Measurements from ENCODE around the gene SYT3. TPM values are rescaled to one million over a fixed set of nuclear protein-coding genes. Genes with fewer than 3 reads are reported as not detected.
"Not testable (repeated sequence)": the region's sequence is repeated elsewhere in the genome, so short reads cannot be mapped to it uniquely, and the experiment has no call there.

Gene SYT3
- total RNA-seq, 1 donor from 2014 or later, result not detected

DNA sequence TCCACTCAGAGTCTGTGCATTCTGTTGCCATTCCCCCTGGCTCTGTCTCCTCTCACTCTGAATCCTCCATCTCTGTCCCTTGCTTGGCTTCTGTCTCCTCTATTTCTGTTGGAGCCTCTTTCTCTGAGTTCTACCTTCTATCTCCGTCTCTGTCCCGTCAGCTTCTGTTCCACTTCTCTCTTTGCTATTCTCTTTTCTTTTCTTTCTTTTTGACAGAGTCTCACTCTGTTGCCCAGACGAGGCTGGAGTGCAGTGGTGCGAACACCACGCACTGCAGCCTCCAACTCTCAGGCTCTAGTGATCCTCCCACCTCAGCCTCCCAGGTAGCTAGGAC, 37.6 kb downstream of the SYT3 start:
- H3K36me3 Mint-ChIP-seq (ENCODE audit: low read depth), result no peaks in the 10 kb centered on the region
- H3K9me3 Mint-ChIP-seq, result peaks cover under 1% of the 10 kb centered on the region
- DNase-seq (ENCODE audit: low spot score), result no peak
- no peaks in the 10 kb centered on the region for H3K4me1 Mint-ChIP-seq (ENCODE audit: low read depth)
- H3K27me3 Mint-ChIP-seq (ENCODE audit: insufficient read depth), result peaks cover 19% of the 10 kb centered on the region
- H3K27ac Mint-ChIP-seq, result no peak overlapping the region
- intact Hi-C loops (cut with micrococcal nuclease), result no loop called here
- H3K4me3 Mint-ChIP-seq, result no peak overlapping the region

DNA sequence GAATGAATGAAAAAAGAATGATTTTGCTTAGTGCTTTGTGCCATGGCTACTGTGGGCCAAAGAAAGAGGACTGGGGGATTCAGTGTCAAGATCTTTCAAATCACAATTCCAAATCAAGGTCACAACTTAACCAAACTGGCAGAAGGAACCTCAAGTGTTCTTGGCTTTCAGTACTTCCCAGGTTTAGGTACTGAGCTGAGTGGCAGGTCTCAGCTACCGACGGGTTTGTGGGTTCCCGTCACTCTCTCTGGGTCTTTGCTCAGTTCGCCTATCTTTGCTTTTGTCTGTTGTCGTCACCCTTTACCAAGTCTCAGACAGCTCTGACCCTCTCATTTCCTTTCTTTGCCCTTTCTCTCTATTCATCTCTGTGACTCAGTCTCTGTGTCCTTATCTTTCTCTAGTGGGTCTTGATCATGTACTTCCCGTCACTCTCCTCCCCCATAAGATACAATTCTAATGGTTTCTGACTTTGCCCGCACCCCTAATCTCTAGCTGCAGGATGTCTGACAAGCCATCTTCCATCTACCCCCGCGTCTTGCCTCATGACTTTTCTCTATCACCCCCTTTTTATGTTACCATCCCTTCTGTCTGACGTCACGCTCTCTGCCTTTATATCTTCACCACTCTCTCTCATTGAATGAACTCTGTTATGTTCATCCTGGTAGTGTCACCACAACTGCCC, 38.1 kb downstream of the SYT3 start:
- H3K9me3 Mint-ChIP-seq, result no peaks in the 10 kb centered on the region
- peaks cover 19% of the 10 kb centered on the region for H3K27me3 Mint-ChIP-seq (ENCODE audit: insufficient read depth)
- intact Hi-C loops (cut with micrococcal nuclease), result no loop called here
- no peak for DNase-seq (ENCODE audit: low spot score)
- no peak overlapping the region for H3K27ac Mint-ChIP-seq
- no peaks in the 10 kb centered on the region for H3K4me1 Mint-ChIP-seq (ENCODE audit: low read depth)
- no peak overlapping the region for H3K4me3 Mint-ChIP-seq
- no peaks in the 10 kb centered on the region for H3K36me3 Mint-ChIP-seq (ENCODE audit: low read depth)

GRCh38 chr19:50599427-50599826, 40.3 kb downstream of the SYT3 start:
- Mint-ChIP-seq H3K9me3 (no peaks in the 10 kb centered on the region), H3K4me1 (ENCODE audit: low read depth) (no peaks in the 10 kb centered on the region), H3K27me3 (ENCODE audit: insufficient read depth) (peaks cover 15% of the 10 kb centered on the region), H3K36me3 (ENCODE audit: low read depth) (no peaks in the 10 kb centered on the region), H3K27ac (no peak overlapping the region), H3K4me3 (no peak overlapping the region)
- DNase-seq (ENCODE audit: low spot score), result no peak
- intact Hi-C loops (cut with micrococcal nuclease), result no loop called here

GRCh38 chr19:50590191-50590590, 49.5 kb downstream of the SYT3 start:
- H3K4me3 Mint-ChIP-seq, result no peak overlapping the region
- no peak overlapping the region for H3K27ac Mint-ChIP-seq
- no peaks in the 10 kb centered on the region for H3K4me1 Mint-ChIP-seq (ENCODE audit: low read depth)
- H3K36me3 Mint-ChIP-seq (ENCODE audit: low read depth), result no peaks in the 10 kb centered on the region
- intact Hi-C loops (cut with micrococcal nuclease), result no loop called here
- DNase-seq (ENCODE audit: low spot score), result no peak
- H3K27me3 Mint-ChIP-seq (ENCODE audit: insufficient read depth), result peaks cover 9% of the 10 kb centered on the region
- no peaks in the 10 kb centered on the region for H3K9me3 Mint-ChIP-seq

GRCh38 chr19:50581795-50582660, 57.7 kb downstream of the SYT3 start:
- DNase-seq (ENCODE audit: low spot score); H3K27ac Mint-ChIP-seq; H3K4me1 Mint-ChIP-seq (ENCODE audit: low read depth); H3K9me3 Mint-ChIP-seq; H3K36me3 Mint-ChIP-seq (ENCODE audit: low read depth); intact Hi-C loops (cut with micrococcal nuclease); H3K27me3 Mint-ChIP-seq (ENCODE audit: insufficient read depth); H3K4me3 Mint-ChIP-seq: not testable (repeated sequence)

- H3K4me1 Mint-ChIP-seq (ENCODE audit: low read depth), result no peaks in the 10 kb centered on the region
- H3K36me3 Mint-ChIP-seq (ENCODE audit: low read depth), result no peaks in the 10 kb centered on the region
- H3K27ac Mint-ChIP-seq, result no peak overlapping the region
- H3K27me3 Mint-ChIP-seq (ENCODE audit: insufficient read depth), result peaks cover 2% of the 10 kb centered on the region
- no peak for DNase-seq (ENCODE audit: low spot score)
- no peaks in the 10 kb centered on the region for H3K9me3 Mint-ChIP-seq
- intact Hi-C loops (cut with micrococcal nuclease), result no loop called here
- H3K4me3 Mint-ChIP-seq, result no peak overlapping the region
Observed at GRCh38 chr19:50580970-50581634, 58.6 kb downstream of the SYT3 start.

DNA sequence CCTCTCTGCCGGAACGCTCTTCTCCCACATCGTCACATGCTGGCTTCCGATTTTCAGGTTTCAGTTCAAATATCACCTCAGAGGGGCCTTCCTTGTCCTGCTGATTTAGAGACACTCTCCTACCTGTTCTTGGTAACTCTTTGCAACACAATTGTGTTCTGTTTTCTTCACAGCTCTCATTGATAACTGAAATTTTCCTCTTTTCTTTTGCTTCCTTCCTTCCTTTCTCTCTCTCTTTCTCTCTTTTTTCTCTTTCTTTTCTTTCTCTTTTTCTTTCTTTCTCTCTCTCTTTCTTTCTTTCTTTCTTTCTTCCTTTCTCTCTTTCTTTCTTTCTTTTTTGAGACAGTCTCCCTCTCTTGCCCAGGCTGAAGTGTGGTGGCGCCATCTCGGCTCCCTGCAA, 59.4 kb downstream of the SYT3 start:
- no peaks in the 10 kb centered on the region for H3K4me1 Mint-ChIP-seq (ENCODE audit: low read depth)

DNA sequence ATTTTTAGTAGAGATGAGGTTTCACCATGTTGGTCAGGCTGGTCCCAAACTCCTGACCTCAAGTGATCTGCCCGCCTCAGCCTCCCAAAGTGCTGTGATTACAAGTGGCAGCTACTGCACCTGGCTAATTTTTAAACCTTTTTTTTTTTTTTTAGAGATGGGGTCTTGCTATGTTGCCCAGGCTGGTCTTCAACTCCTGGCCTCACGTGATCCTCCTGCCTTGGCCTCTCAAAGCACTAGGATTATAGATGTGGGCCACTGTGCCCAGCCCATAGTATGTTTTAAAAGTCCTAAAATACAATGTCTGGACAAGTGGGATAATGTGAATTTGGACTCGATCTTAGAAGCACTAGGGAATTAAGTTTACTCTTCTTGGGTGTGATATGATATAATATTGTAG, 62.9 kb downstream of the SYT3 start:
- H3K27me3 Mint-ChIP-seq (ENCODE audit: insufficient read depth); H3K9me3 Mint-ChIP-seq; H3K4me3 Mint-ChIP-seq; H3K27ac Mint-ChIP-seq; H3K36me3 Mint-ChIP-seq (ENCODE audit: low read depth); intact Hi-C loops (cut with micrococcal nuclease); H3K4me1 Mint-ChIP-seq (ENCODE audit: low read depth); DNase-seq (ENCODE audit: low spot score): not testable (repeated sequence)

More for the DNA sequence above, 59.4 kb downstream of the SYT3 start:
- Mint-ChIP-seq H3K36me3 (ENCODE audit: low read depth) (no peaks in the 10 kb centered on the region), H3K9me3 (no peaks in the 10 kb centered on the region), H3K27me3 (ENCODE audit: insufficient read depth) (peaks cover 2% of the 10 kb centered on the region), H3K27ac (no peak overlapping the region), H3K4me3 (no peak overlapping the region)
- DNase-seq (ENCODE audit: low spot score), result no peak
- intact Hi-C loops (cut with micrococcal nuclease), result no loop called here

DNA sequence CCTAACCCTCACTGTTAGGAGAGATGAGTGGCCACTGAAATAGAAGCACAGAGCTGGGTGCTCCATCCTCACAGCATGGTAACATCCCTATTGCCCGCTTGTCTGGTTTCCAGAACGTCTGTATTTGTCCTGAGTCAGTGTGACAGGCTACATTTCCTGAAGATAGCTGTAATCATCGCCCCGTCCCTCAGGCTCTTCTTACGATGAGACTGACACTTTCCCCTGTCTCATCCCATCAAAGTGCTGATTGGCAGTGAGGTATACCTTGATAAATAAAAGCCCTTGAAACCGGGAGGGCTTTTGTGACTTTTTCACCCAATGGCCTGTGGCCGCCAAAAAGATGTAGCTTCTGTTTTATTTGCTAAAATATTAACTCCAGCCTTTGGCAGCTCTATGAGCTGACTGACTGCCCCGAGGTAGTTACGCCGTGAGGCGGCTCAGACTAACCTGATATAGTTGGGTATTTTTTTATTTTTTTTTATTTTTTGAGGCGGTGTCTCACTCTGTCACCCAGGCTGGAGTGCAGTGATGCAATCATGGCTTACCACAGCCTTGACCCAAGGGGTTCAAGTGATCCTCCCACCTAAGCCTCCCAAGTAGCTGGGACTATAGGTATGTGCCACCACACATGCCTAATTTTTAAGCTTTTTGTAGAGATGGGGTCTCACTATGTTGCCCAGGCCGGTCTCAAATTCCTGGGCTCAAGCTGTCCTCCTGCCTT, 65.8 kb downstream of the SYT3 start:
- Mint-ChIP-seq H3K4me3 (no peak overlapping the region), H3K4me1 (ENCODE audit: low read depth) (no peaks in the 10 kb centered on the region), H3K9me3 (no peaks in the 10 kb centered on the region), H3K36me3 (ENCODE audit: low read depth) (no peaks in the 10 kb centered on the region), H3K27me3 (ENCODE audit: insufficient read depth) (peaks cover 26% of the 10 kb centered on the region), H3K27ac (no peak overlapping the region)
- intact Hi-C loops (cut with micrococcal nuclease), result no loop called here
- DNase-seq (ENCODE audit: low spot score), result no peak

Other genes starting within 250 kb of the SYT3 start
- 1.3 TPM in 2 replicates for gene SPIB, start 220.9 kb downstream of the SYT3 start, total RNA-seq
- gene MYBPC2, start 207.0 kb downstream of the SYT3 start, total RNA-seq, result 0.22 and 0.47 TPM in 2 replicates
- 90.0 and 95.4 TPM in 2 replicates for gene EMC10, start 163.4 kb downstream of the SYT3 start, total RNA-seq
- gene GARIN5A, start 163.0 kb downstream of the SYT3 start, total RNA-seq, result 0.39 and 0.88 TPM in 2 replicates
- gene JOSD2, start 128.7 kb downstream of the SYT3 start, total RNA-seq, result 38.5 and 41.7 TPM in 2 replicates
- gene ASPDH, start 126.0 kb downstream of the SYT3 start, total RNA-seq, result not detected in 2 replicates
- 0.05 and 0.15 TPM in 2 replicates for gene LRRC4B, start 71.4 kb downstream of the SYT3 start, total RNA-seq
- gene C19orf81, start 9.6 kb upstream of the SYT3 start, total RNA-seq, result not detected in 2 replicates
- not detected in 2 replicates for gene SHANK1, start 79.9 kb upstream of the SYT3 start, total RNA-seq
- 0.75 and 0.83 TPM in 2 replicates for gene CLEC11A, start 83.5 kb upstream of the SYT3 start, total RNA-seq
- not detected in 2 replicates for gene GPR32, start 130.6 kb upstream of the SYT3 start, total RNA-seq
- gene ACP4, start 150.5 kb upstream of the SYT3 start, total RNA-seq, result not detected in 2 replicates
- gene KLK1, start 183.9 kb upstream of the SYT3 start, total RNA-seq, result 2.5 and 3.4 TPM in 2 replicates
- gene KLK15, start 193.7 kb upstream of the SYT3 start, total RNA-seq, result not detected in 2 replicates
- gene KLK3, start 215.0 kb upstream of the SYT3 start, total RNA-seq, result not detected in 2 replicates
- not detected in 2 replicates for gene KLK2, start 233.6 kb upstream of the SYT3 start, total RNA-seq